ENCODE data around the gene NADK2. TPM values are rescaled to one million over a fixed set of nuclear protein-coding genes. Genes with fewer than 3 reads are reported as not detected.

The NADK2 gene
- total and polyA plus RNA-seq, 3 experiments from 2014 or later = 7.9 to 24.3 (median 22.7) TPM

DNA sequence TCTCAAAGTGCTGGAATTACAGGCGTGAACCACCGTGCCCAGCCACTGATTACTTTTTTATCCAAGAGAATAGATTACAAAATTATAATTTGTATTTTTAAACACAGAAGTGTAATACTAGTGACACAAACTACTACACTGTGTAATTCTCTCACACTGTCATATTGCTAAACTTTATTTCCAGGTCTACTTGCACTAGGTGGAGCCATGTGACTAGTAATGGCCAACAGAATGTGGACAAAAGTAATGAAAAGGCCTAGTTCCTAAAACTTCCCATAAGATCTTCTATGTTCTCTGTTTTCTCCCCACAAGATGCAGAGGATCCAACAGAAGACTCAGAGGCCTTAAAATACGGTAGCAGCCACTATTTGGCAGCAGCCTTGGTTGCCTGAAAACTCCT lies 27.3 kb downstream of the NADK2 start:
- POLR2A ChIA-PET = no interaction called here
- Mint-ChIP-seq H3K4me1 (no peaks in the 10 kb centered on the region), H3K27ac (no peak overlapping the region), H3K9me3 (no peaks in the 10 kb centered on the region), H3K36me3 (peaks cover 4 to 69% (median 22%) of the 10 kb centered on the region in 3 donors), H3K4me3 (no peak overlapping the region), H3K27me3 (no peaks in the 10 kb centered on the region)
- Histone ChIP-seq H3K4me3 (ENCODE audit: low read length) (no peak overlapping the region), H3K27ac (ENCODE audit: low read depth, low read length) (no peak overlapping the region), H3K36me3 (ENCODE audit: insufficient read depth, low read length) (peaks cover 7% of the 10 kb centered on the region), H3K27me3 (ENCODE audit: insufficient read depth, low read length, poor library complexity, severe bottlenecking) (no peaks in the 10 kb centered on the region), H3K4me1 (ENCODE audit: insufficient read depth, low read length) (no peaks in the 10 kb centered on the region), H3K9me3 (ENCODE audit: low read length) (no peaks in the 10 kb centered on the region)
- DNase-seq = no peak
- CTCF ChIA-PET = no interaction called here

- Mint-ChIP-seq H3K27me3 (no peaks in the 10 kb centered on the region), H3K36me3 (peaks cover 18 to 60% (median 22%) of the 10 kb centered on the region in 3 donors), H3K4me3 (no peak overlapping the region), H3K27ac (no peak overlapping the region), H3K4me1 (no peaks in the 10 kb centered on the region), H3K9me3 (no peaks in the 10 kb centered on the region)
- ChIA-PET POLR2A (no interaction called here), CTCF (no interaction called here)
- Histone ChIP-seq H3K36me3 (ENCODE audit: insufficient read depth, low read length) (no peaks in the 10 kb centered on the region), H3K4me3 (ENCODE audit: low read length) (no peak overlapping the region), H3K9me3 (ENCODE audit: low read length) (no peaks in the 10 kb centered on the region), H3K4me1 (ENCODE audit: insufficient read depth, low read length) (no peaks in the 10 kb centered on the region), H3K27ac (ENCODE audit: low read depth, low read length) (no peak overlapping the region), H3K27me3 (ENCODE audit: insufficient read depth, low read length, poor library complexity, severe bottlenecking) (no peaks in the 10 kb centered on the region)
- DNase-seq = no peak
Measured at GRCh38 chr5:36209664-36210063, 32.1 kb downstream of the NADK2 start.

DNA sequence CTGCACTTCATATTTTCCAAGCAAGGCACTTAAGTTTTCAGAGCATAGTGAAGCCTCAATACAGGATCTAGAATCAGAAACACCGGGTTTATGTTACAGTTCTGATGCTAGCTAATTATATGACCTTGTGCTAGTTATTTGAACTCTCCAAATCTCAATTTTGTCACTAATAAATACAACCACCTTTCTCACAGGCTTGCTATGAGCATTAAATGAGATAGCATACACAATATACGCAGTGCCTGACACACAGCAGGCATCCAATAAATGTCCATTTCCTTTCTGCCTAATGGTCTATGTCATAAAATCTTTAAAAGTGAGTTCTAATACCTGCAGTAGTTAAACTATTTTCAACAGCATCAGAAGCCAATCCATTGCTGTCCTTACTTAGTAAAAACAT lies 32.9 kb downstream of the NADK2 start:
- Histone ChIP-seq H3K27ac (ENCODE audit: low read depth, low read length) (no peak overlapping the region), H3K4me1 (ENCODE audit: insufficient read depth, low read length) (no peaks in the 10 kb centered on the region), H3K4me3 (ENCODE audit: low read length) (no peak overlapping the region), H3K27me3 (ENCODE audit: insufficient read depth, low read length, poor library complexity, severe bottlenecking) (no peaks in the 10 kb centered on the region), H3K9me3 (ENCODE audit: low read length) (no peaks in the 10 kb centered on the region), H3K36me3 (ENCODE audit: insufficient read depth, low read length) (no peaks in the 10 kb centered on the region)
- Mint-ChIP-seq H3K27me3 (no peaks in the 10 kb centered on the region), H3K27ac (peak overlapping the region in 2 of 8 donors; percentile 37 to 44), H3K9me3 (no peaks in the 10 kb centered on the region), H3K4me3 (no peak overlapping the region), H3K4me1 (no peaks in the 10 kb centered on the region), H3K36me3 (peaks cover 18 to 59% (median 22%) of the 10 kb centered on the region in 3 donors)
- DNase-seq = no peak
- ChIA-PET POLR2A (no interaction called here), CTCF (no interaction called here)

DNA sequence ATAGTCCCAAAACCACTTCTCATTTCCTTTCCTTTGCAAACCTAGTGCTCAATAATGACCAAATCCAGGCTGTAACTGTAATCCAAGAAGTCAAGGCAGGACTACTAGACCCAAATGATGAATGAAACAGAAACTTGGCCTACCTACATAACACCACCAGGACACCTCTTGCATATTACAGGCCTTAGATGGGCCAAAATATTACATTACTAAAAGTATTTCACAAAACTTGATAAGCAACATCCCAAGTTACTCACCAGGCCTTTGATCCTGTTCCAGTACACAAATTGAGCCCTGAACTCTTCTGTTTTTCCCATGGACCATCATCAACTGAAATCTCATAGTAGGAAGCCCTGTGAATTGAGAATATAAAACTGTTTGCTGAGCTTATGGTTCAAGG lies 34.8 kb downstream of the NADK2 start:
- POLR2A ChIA-PET = no interaction called here
- Mint-ChIP-seq H3K36me3 (peaks cover 17 to 59% (median 18%) of the 10 kb centered on the region in 3 donors), H3K4me1 (no peaks in the 10 kb centered on the region), H3K27me3 (peaks cover 0 to 1% of the 10 kb centered on the region in 2 donors), H3K4me3 (no peak overlapping the region), H3K27ac (peak overlapping the region in 1 of 8 donors; percentile 41), H3K9me3 (no peaks in the 10 kb centered on the region)
- CTCF ChIA-PET = interaction anchor here (1.5 kb wide), 1 partner anchor 34 kb away, joined by 3 read pairs; the partner anchor contains the start of gene NADK2
- Histone ChIP-seq H3K36me3 (ENCODE audit: insufficient read depth, low read length) (no peaks in the 10 kb centered on the region), H3K9me3 (ENCODE audit: low read length) (no peaks in the 10 kb centered on the region), H3K27me3 (ENCODE audit: insufficient read depth, low read length, poor library complexity, severe bottlenecking) (no peaks in the 10 kb centered on the region), H3K27ac (ENCODE audit: low read depth, low read length) (no peak overlapping the region), H3K4me3 (ENCODE audit: low read length) (no peak overlapping the region), H3K4me1 (ENCODE audit: insufficient read depth, low read length) (no peaks in the 10 kb centered on the region)
- DNase-seq = no peak

- Mint-ChIP-seq H3K36me3 (peaks cover 18 to 61% (median 22%) of the 10 kb centered on the region in 3 donors), H3K4me1 (no peaks in the 10 kb centered on the region), H3K4me3 (no peak overlapping the region), H3K27ac (no peak overlapping the region), H3K9me3 (no peaks in the 10 kb centered on the region), H3K27me3 (peaks cover 0 to 1% of the 10 kb centered on the region in 2 donors)
- POLR2A ChIA-PET = no interaction called here
- no peaks in the 10 kb centered on the region for H3K36me3 ChIP-seq (ENCODE audit: insufficient read depth, low read length)
- no peaks in the 10 kb centered on the region for H3K27me3 ChIP-seq (ENCODE audit: insufficient read depth, low read length, poor library complexity, severe bottlenecking)
- no peak overlapping the region for H3K4me3 ChIP-seq (ENCODE audit: low read length)
- H3K27ac ChIP-seq (ENCODE audit: low read depth, low read length) = no peak overlapping the region
- no peaks in the 10 kb centered on the region for H3K9me3 ChIP-seq (ENCODE audit: low read length)
- CTCF ChIA-PET = interaction anchor here (1.2 kb wide), 1 partner anchor 36 kb away, joined by 6 read pairs; the partner anchor contains the start of gene NADK2
- no peaks in the 10 kb centered on the region for H3K4me1 ChIP-seq (ENCODE audit: insufficient read depth, low read length)
- DNase-seq = no peak
Measured at GRCh38 chr5:36205329-36205728, 36.4 kb downstream of the NADK2 start.

- no peaks in the 10 kb centered on the region for H3K9me3 ChIP-seq (ENCODE audit: low read length)
- H3K36me3 ChIP-seq (ENCODE audit: insufficient read depth, low read length) = peaks cover 5% of the 10 kb centered on the region
- peaks cover 15 to 69% (median 25%) of the 10 kb centered on the region in 3 donors for H3K36me3 Mint-ChIP-seq
- H3K4me1 ChIP-seq (ENCODE audit: insufficient read depth, low read length) = no peaks in the 10 kb centered on the region
- H3K27me3 ChIP-seq (ENCODE audit: insufficient read depth, low read length, poor library complexity, severe bottlenecking) = no peaks in the 10 kb centered on the region
- H3K4me3 Mint-ChIP-seq = no peak overlapping the region
- no peak overlapping the region for H3K4me3 ChIP-seq (ENCODE audit: low read length)
- ChIA-PET POLR2A (no interaction called here), CTCF (interaction anchor here (1.9 kb wide), 1 partner anchor 39 kb away, joined by 6 read pairs; the partner anchor contains the start of gene NADK2)
- no peaks in the 10 kb centered on the region for H3K9me3 Mint-ChIP-seq
- no peak for DNase-seq
- no peak overlapping the region for H3K27ac ChIP-seq (ENCODE audit: low read depth, low read length)
- H3K4me1 Mint-ChIP-seq = no peaks in the 10 kb centered on the region
- peaks cover 0 to 1% of the 10 kb centered on the region in 2 donors for H3K27me3 Mint-ChIP-seq
- H3K27ac Mint-ChIP-seq = peak overlapping the region in 3 of 8 donors; percentile 38 to 76 (median 49)
Measured at GRCh38 chr5:36202521-36202961, 39.2 kb downstream of the NADK2 start.

DNA sequence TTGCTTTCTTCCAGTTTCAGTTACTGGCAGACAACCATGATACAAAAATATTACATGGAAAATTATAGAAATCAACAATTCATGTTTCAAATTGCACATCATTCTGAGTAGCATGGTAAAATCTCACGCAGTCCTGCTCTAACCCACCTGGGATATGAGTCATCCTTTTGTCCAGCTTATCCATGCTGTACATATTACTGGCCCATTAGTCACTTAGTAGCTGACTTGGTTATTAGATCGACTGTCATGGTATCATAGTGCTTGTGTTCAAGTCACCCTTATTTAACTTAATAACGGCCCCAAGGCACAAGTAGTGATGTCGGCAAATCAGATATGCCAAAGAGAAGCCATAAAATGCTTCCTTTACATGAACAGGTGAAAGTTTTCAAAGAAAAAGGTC lies 41.2 kb downstream of the NADK2 start:
- peaks cover 16% of the 10 kb centered on the region for H3K36me3 ChIP-seq (ENCODE audit: insufficient read depth, low read length)
- no peaks in the 10 kb centered on the region for H3K4me1 ChIP-seq (ENCODE audit: insufficient read depth, low read length)
- H3K36me3 Mint-ChIP-seq = peaks cover 8 to 73% (median 26%) of the 10 kb centered on the region in 3 donors
- no peaks in the 10 kb centered on the region for H3K4me1 Mint-ChIP-seq
- H3K27ac ChIP-seq (ENCODE audit: low read depth, low read length) = no peak overlapping the region
- ChIA-PET CTCF (no interaction called here), POLR2A (no interaction called here)
- no peak overlapping the region for H3K27ac Mint-ChIP-seq
- H3K27me3 ChIP-seq (ENCODE audit: insufficient read depth, low read length, poor library complexity, severe bottlenecking) = no peaks in the 10 kb centered on the region
- H3K9me3 ChIP-seq (ENCODE audit: low read length) = no peaks in the 10 kb centered on the region
- H3K4me3 Mint-ChIP-seq = no peak overlapping the region
- H3K9me3 Mint-ChIP-seq = no peaks in the 10 kb centered on the region
- H3K27me3 Mint-ChIP-seq = peaks cover 0 to 1% of the 10 kb centered on the region in 2 donors
- H3K4me3 ChIP-seq (ENCODE audit: low read length) = no peak overlapping the region
- no peak for DNase-seq

DNA sequence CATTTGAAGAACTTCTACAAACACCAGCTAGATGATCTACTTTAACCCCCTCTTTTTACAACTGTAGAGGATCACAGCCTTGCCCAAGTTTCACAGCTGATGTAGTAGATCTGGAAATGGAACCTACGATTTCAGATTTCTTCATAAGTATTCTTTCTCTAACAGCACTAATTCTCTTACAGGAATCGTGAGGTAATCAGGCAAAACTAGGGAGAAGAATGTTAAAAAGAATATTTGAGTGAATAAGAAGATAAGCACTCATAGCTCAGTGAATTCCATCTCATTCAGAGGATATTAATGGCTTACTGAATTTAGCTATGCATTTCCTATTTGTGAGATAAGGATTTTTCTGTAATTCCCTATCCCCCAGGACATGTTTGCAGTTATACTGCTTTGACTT lies 42.1 kb downstream of the NADK2 start:
- Mint-ChIP-seq H3K36me3 (peaks cover 3 to 73% (median 27%) of the 10 kb centered on the region in 3 donors), H3K27ac (no peak overlapping the region), H3K27me3 (peaks cover 0 to 1% of the 10 kb centered on the region in 2 donors), H3K4me3 (no peak overlapping the region), H3K9me3 (no peaks in the 10 kb centered on the region), H3K4me1 (no peaks in the 10 kb centered on the region)
- CTCF ChIA-PET = no interaction called here
- no peak for DNase-seq
- POLR2A ChIA-PET = no interaction called here
- Histone ChIP-seq H3K27ac (ENCODE audit: low read depth, low read length) (no peak overlapping the region), H3K27me3 (ENCODE audit: insufficient read depth, low read length, poor library complexity, severe bottlenecking) (no peaks in the 10 kb centered on the region), H3K4me3 (ENCODE audit: low read length) (no peak overlapping the region), H3K4me1 (ENCODE audit: insufficient read depth, low read length) (no peaks in the 10 kb centered on the region), H3K9me3 (ENCODE audit: low read length) (no peaks in the 10 kb centered on the region), H3K36me3 (ENCODE audit: insufficient read depth, low read length) (peaks cover 17% of the 10 kb centered on the region)
